ENCODE measurements around the gene AOAH.

The AOAH gene

GRCh38 chr7:36599645-36600313 lies 124.5 kb downstream of the AOAH start:
- DNase-seq, result no peak

- no peak for DNase-seq
These were observed 126.1 kb downstream of the AOAH start for GRCh38 chr7:36598054-36598674.

- no peak for DNase-seq
These were observed 127.1 kb downstream of the AOAH start for GRCh38 chr7:36597090-36597773.

- DNase-seq, result no peak
These were observed 129.8 kb downstream of the AOAH start for GRCh38 chr7:36594445-36594844.

GRCh38 chr7:36591636-36592035 lies 132.7 kb downstream of the AOAH start:
- DNase-seq, result no peak

GRCh38 chr7:36589391-36589790 lies 134.9 kb downstream of the AOAH start:
- DNase-seq, result no peak

- DNase-seq, result no peak
These were observed 141.0 kb downstream of the AOAH start for GRCh38 chr7:36583318-36583717.

GRCh38 chr7:36575832-36576231 lies 148.5 kb downstream of the AOAH start:
- no peak for DNase-seq

- DNase-seq, result no peak
These were observed 151.2 kb downstream of the AOAH start for GRCh38 chr7:36573066-36573465.

GRCh38 chr7:36571190-36571560 lies 153.1 kb downstream of the AOAH start:
- DNase-seq, result no peak

- DNase-seq, result no peak
These were observed 153.6 kb downstream of the AOAH start for GRCh38 chr7:36570528-36571189.

- DNase-seq, result no peak
These were observed 155.8 kb downstream of the AOAH start for GRCh38 chr7:36568452-36568849.

GRCh38 chr7:36567699-36568451 lies 156.4 kb downstream of the AOAH start:
- no peak for DNase-seq

GRCh38 chr7:36565792-36566356 lies 158.4 kb downstream of the AOAH start:
- no peak for DNase-seq

GRCh38 chr7:36564489-36564888 lies 159.8 kb downstream of the AOAH start:
- no peak for DNase-seq

- no peak for DNase-seq
These were observed 160.5 kb downstream of the AOAH start for GRCh38 chr7:36563706-36564327.

GRCh38 chr7:36562121-36562520 lies 162.2 kb downstream of the AOAH start:
- no peak for DNase-seq

GRCh38 chr7:36549029-36549428 lies 175.3 kb downstream of the AOAH start:
- DNase-seq, result no peak

GRCh38 chr7:36547416-36547815 lies 176.9 kb downstream of the AOAH start:
- DNase-seq, result no peak

- DNase-seq, result no peak
These were observed 178.0 kb downstream of the AOAH start for GRCh38 chr7:36546331-36546730.

GRCh38 chr7:36545291-36545690 lies 179.0 kb downstream of the AOAH start:
- no peak for DNase-seq

- DNase-seq, result no peak
These were observed 186.2 kb downstream of the AOAH start for GRCh38 chr7:36538126-36538525.

Measured in activated naive CD4-positive, alpha-beta T cell treated with anti-CD3 and anti-CD28 coated beads, Interleukin-2, amount 50 U/mL, for 16 hours (primary cell).